Measurements from ENCODE around the gene CNGA3.
"Not testable (repeated sequence)": the region's sequence is repeated elsewhere in the genome, so short reads cannot be mapped to it uniquely, and the experiment has no call there.

Gene CNGA3

DNA sequence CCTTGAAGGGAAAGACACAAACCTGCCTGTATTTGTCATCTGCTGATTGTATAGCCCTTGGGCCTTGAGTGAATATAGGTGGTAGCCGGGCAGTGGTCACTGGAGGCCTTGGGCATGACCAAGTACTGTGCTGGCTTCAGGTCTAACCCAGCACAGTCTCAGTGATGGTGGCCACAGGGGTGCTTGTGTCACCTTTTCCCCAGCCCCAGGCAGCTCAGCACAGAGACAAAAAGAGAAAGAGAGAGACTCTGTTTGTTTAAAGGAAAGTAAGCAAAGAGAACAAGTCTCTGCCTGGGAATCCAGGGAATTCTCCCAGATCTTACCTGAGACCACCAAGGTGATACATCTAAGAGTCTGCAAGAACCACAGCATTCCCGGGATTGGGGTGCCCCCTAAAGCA is 59.0 kb downstream of the CNGA3 start:
- no peak for DNase-seq

DNA sequence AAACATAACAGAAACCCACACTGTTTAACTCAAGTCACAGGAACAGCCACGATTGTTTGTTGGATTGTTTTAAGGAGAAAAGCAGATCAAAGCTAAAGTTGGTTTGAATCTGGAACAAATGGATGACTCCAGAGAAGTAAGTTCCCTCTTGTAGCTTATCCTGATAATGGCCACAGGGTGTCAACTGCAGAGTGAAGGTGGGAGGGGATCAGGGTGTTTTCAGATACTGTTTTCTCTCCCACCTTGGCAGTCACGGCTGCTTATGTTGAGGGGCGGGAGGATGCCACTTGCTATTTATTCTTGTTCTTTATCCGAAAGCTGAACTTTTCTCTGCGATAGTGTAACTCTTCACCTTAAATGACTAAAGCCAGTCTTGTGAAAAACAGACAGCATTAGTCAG is 61.9 kb downstream of the CNGA3 start:
- no peak for DNase-seq

DNA sequence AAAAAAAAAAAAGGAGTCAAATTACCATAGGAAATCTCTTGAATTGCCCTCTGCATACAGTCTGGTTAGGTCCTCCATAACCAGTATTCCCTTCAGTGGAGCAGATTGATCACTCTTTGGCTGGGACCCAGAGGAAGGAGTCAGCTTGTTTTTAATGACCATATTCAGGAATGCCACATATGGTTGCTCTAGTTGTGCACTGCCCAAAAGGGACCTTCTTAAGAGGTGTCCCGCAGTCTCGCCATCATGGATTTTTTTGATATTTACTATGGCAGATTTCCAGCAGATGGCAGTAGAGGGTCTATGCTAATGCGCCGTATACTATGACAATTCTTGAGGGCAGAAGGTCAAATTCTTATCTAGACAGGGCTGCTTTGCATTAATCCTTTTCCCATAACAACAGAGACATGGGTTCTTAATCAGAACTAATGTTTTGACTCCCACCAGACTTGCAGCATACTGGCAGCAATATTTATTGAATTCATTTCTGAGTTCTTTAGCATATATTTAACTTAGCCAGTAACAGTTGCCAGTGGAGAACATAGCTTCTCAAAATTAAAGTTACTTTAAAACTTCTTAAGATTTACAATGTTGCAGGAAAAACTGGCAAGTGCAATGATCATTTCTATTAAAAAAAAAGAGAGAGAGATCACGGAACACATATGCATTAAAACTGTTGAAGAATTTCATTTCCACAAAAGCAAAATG is 66.6 kb downstream of the CNGA3 start:
- peak; percentile 28 for DNase-seq

DNA sequence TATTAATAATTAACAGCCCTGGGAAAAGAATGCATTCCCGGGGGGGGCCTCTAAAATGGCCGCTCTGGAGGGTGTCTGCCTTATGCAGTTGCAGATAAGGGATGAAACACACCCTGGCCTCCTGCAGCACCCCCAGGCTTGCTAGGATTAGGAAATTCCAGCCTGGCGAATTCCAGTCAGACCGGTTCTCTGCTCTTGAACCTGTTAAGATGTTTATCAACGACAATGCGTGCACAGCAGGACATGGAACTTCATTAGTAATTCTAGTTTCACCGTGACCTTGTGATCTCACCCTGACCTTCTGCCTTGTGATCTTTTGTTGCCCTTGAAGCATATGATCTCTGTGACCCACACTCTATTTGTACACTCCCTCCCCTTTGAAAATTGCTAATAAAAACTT is 68.0 kb downstream of the CNGA3 start:
- not testable (repeated sequence) for DNase-seq

DNA sequence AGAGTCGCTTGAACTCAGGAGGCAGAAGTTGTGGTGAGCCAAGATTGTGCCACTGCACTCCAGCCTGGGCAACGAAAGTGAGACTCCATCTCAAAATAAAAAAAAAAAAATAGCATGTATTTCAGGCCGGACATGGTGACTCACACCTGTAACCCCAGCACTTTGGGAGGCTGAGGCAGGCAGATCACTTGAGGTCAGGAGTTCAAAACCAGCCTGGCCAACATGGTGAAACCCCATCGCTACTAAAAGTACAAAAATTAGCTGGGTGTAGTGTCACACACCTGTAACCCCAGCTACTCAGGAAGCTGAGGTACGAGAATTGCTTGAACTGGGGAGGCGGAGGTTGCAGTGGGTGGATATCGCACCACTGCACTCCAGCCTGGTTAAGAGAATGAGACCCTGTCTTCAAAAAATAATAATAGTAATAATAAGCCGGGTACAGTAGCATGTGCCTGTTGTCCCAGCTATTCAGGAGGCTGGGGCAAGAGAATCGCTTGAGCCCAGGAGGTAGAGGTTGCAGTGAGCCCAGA is 69.5 kb downstream of the CNGA3 start:
- not testable (repeated sequence) for DNase-seq

DNA sequence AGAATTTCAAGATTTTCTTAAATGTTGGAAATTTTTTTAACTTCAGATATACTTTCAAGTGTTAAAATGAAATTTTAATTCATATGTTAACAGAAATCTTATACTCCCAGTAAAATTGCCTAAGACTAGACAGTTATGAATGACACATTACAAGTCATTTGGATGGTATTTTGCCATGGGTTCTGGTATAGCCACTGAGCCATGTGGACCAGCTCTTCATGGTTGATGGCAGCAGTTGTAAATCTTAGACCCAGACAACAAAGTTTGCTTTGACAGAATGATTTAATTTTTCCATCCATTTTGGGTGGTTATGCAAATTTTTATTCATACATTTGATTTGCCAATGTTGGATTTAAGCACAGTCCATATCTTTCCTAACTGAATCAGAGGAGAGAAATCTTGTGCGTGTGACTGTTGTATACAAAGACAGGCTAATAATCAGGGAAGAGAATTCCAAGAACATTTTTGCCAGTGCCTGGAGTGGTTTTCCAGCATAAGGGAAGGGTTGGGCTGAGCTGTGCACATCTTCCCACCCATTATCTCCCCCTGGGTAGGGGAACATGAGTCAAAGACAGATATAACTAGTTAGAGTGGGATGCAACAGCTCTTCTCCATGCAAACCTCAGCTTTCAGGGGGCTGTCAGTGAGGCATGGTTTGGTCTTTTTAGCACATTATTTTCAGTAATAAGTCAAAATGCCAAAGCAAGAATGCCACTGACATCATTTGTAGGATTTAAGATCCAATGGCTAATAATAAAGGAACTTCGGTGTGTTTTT is 70.3 kb downstream of the CNGA3 start:
- DNase-seq = no peak

DNA sequence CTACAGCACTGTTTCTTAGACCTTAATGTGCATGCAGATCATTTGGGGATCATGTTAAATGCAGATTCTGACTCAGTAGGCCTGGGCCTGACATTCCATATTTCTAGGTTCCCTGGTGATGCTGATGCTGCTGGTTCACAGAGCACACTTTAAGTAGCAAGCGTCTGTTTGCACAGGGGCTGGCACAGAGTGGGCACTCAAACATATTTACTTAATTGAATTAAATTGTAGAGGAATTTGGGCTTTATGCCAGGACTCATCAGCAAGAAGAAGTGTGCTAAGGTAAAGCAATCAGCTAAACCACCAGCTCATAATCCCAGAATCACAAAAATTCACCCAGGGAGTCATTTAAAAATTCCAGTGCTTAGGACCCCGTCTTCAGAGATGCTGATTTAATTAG is 73.3 kb downstream of the CNGA3 start:
- no peak for DNase-seq

DNA sequence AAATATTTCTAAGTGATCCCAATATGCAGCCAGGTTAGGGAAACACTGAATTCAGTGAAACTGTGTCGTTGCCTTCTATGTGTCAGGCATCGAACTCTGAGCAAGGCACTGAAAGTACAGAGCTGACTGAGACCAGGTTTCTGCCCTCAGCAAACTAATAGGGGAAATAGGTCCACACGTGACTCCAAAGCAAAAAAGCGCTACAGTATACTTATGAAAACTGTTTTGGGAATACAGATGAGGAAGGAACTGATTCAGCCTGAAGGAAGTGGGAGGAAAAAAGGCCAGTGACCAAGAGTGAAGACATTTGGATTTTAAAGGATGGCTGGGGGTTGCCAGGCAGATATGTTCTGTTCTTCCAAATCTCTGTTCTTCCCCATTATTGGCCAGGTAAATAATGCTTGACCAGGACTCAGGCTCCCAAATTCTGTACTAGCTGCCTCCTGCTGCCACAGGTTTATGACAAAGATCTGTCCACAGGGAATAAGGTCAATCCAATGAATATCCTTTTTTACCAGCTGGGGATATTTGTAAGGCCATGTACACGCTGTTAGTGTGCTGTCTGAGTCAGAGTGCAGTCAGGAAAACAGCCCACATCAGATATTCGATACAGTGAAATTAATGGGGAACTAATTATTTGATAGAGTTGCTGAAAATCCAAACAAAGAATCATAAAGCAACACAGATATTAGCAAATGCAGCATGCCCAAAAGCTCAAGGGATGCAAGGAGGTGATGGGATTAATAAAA is 73.9 kb downstream of the CNGA3 start:
- no peak for DNase-seq

DNA sequence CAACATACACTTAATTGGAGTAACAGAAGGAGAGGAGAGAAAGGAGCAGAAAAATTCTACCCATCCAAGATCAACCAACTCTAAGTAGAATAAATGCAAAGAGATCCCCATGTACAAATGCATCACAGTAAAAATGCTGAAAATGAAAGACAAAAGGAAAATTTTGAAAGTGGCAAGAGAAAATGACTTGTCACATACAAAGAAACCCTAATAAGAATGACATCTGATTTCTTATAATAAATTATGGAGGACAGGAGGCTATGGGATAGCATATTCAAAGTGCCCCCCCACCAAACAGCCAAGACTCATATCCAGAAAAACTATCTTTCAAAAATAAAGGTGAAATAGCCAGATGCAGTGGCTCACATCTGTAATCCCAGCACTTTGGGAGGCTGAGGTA is 76.2 kb downstream of the CNGA3 start:
- no peak for DNase-seq

DNA sequence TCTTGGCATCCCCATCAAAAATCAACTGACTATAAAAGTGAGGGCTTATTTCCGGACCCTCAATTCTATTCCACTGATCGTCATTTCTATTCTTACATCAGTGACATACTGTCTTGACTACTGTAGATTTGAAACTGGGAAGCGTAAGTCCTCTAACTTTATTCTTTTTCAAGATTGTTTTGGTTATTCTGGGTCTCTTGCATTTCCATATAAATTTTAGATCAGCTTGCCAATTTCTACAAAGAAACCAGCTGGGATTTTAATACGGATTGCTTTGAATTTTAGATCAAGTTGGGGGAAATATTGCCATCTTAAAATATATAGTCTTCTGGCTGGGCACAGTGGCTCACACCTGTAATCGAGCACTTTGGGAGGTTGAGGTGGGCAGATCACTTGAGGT is 80.5 kb downstream of the CNGA3 start:
- no peak for DNase-seq

DNA sequence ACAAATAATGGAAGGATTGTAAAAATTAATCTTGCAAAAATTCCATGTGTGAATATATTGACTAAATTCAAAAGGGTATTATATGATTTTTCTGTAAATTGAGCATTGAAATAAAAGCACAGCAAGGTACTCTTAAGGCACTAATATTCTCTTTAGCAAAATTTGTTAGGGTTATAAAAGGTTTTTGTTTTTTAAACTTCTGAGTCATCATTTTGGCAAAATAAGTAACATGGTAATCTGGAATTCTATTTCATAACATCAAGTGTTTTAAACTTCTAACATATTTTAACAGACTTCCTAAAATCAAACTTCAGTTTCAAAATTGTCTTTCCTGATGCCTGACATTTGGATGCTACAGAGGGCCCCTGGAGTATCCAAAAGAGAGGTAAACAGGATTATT is 85.9 kb downstream of the CNGA3 start:
- DNase-seq = no peak

DNA sequence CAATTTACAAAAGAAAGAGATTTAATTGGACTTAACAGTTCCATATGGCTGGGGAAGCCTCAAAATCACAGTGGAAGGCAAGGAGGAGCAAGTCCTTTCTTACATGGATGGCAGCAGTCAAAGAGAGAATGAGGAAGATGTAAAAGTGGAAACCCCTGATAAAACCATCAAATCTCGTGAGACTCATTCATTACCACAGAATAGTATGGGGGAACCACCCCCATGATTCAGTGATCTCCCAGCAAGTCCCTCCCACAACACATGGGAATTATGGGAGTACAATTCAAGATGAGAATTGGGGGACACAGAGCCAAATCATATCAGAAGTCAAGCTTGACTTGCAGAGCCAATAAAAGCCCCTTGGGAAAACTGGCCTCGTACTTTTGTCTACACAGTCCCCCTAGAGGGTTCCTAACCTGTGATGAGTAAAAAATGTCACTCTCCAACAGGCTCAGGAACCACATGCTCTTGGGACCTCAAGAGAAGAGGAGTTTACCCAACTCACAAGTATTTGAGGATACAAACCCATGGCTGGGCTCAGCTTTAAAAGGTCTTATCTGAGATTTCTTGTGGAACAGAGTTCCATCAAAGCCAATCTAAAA is 87.2 kb downstream of the CNGA3 start:
- no peak for DNase-seq

DNA sequence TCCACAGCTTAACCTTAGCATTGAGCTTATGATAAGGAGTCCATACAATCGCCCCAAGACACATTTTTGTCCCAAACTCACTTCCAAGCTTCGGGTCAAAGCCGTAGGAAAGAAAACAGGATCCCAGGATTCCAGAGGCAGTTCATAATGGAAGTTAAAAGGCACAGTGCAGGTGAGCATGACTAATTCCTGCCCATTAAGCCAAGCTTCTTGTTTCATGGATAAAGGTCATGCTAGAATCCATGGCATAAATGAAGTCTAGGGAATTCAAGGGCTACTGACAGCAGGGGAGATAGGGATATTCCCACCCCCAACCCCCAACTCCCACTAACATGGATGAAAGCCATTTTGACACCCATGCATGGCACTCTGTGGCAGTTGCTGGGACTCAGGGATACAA is 88.2 kb downstream of the CNGA3 start:
- no peak for DNase-seq

DNA sequence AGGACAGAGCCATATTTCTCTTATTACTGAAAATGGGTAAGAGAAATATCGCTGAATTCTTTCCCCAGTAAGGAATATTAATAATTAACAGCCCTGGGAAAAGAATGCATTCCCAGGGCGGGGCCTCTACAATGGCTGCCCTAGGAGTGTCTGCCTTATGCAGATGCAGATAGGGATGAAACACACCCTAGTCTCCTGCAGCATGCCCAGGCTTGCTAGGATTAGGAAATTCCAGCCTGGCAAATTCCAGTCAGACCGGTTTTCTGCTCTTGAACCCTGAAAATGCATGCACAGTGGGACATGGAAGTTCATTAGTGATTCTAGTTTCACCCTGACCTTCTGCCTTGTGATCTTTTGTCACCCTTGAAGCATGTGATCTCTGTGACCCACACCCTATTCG is 89.4 kb downstream of the CNGA3 start:
- not testable (repeated sequence) for DNase-seq

DNA sequence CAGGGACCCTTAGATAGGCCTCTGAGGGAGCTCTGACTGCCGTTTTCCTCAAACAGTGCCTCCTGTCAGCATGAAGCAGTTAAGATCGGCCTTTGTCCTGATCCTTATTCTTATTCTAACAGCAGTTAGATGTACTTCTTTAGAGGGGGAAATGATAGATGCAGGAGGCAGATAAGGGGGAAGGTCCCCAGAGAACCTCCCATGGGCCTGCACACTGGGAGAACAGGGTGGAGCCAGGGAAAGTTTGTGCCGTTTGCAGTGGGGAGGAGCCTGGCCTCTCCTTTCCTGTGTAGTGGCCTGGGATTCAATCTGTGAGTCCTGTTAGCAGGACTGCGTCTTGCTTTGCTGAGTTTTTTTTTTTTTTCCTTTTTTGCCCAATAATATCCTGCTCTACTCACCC is 90.5 kb downstream of the CNGA3 start:
- no peak for DNase-seq

DNA sequence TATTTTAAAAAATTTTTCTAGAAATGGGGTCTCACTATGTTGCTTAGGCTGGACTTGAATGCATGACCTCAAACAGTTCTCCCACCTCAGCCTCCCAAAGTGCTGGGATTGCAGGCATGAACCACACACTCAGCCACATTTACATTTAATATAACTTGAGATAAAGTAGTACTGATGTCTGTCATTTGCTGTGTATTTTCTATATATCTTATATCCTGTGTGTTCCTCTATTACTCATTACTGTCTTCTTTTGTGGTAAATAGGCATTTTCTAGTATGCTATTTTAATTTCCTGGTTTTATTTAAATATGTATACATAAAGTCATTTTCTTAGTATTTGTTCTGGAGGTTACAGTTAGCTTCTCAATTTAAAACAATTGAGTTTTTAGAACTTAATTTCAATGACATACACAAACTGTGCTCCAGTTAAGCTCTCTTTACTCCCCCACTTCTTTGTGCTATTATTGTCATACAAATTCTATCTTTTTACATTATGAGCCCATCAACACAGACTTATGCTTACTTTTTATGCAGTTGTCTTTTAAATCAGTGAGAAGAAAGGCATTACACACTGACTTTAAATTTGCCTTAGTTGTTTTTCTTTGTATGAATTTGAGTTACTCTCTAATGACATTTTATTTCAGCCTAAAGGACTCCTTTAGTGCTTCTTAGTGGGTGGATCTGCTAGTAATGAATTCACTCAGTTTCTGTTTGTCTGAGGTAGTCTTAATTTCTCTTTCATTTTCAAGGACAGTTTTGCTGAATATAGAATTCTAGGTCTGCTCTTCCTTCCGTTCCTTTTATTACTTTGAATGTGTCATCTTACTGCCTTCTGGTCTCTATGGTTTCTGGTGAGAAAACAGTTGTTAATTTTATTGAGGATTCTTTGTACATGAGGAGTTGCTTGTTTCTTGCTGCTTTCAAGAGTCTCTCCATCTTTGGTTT is 92.2 kb downstream of the CNGA3 start:
- DNase-seq = no peak

DNA sequence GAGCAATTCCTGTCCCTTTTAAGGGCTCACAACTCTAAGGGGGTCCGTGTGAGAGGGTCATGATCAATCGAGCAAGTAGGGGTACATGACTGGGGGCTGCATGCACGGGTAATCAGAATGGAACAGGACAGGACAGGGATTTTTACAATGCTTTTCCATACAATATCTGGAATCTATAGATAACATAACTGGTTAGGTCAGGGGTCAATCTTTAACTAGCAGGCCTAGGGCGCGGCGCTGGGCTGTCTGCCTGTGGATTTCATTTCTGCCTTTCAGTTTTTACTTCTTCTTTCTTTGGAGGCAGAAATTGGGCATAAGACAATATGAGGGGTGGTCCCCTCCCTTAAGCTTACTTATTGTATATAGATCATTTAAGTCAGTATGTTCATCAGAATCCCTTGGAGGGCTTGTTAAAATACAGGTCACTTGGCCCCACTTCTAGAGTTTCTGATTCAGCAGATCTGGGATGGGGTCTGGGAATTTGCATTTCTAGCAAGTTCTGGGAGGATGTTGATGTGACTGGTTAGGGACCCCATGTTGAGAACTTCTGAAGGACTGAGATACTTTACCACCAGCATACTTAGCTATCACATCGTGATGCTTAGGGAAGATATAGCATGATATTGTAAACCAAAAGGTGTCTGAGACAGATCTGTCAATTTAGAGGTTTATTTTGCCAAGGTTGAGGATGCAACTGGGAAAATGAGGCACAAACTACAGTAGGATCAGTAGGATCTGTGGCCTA is 95.6 kb downstream of the CNGA3 start:
- DNase-seq = no peak

DNA sequence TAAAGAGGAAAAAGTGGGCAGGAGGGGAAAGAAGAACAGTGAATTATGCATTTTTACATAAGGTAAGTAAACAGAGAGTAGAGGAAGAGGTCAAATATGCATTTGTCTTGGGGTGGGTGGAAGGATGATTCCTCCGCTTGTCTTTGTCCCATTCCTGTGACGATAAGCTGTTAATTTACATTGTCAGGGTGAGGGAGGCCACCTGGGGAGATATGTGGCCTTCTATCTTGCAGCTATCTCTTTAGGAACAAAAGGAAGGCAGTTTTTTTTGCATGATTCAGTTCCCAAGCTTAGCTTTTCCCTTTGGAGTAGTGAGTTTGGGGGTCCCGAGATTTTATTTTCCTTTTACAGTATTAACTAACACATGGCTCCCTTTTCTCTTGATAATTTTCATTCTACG is 96.2 kb downstream of the CNGA3 start:
- DNase-seq = no peak

DNA sequence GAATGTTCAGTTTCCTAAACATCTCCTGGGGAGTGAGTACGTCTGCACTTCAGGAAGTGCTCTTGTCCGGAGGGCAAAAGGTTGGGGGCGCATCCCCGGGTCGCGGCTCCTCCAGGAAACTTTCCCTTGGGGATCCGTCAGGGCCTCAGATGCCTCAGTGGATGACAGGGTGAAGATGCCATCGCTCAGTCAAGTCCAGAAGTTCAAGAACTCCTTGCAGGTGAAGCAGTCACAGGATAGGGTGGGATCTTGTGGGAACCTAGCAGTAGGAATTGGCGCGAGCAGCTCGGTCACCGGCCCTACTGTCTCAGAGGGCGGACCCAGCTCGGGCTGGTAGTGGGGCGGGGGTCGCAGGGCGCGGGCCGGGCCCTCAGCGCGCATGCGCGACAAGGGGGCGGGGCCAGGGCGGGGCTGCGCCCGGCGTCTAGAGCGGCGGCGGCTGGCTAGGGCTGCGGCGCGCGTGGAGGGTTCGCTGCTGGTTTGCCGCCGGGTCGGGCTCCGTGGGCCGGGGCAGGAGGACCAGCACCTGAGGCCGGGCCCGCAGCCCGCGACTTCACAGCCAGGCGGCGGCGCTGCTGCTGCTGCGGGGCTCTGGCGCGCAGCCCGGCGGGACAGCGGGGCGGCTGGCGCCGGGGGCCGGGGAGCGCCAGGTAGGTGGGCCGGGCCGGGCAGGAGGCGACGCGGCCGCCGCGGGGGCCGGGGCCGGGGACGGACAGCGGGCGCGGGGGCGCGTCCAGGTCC is 98.3 kb downstream of the CNGA3 start, which contains the start of gene INPP4A:
Gene INPP4A (plus strand): TSS at position 423 of the 741 bp plus-strand sequence. CDS start 75,191 bp downstream, outside the sequence.
- peak; percentile 83 for DNase-seq

DNA sequence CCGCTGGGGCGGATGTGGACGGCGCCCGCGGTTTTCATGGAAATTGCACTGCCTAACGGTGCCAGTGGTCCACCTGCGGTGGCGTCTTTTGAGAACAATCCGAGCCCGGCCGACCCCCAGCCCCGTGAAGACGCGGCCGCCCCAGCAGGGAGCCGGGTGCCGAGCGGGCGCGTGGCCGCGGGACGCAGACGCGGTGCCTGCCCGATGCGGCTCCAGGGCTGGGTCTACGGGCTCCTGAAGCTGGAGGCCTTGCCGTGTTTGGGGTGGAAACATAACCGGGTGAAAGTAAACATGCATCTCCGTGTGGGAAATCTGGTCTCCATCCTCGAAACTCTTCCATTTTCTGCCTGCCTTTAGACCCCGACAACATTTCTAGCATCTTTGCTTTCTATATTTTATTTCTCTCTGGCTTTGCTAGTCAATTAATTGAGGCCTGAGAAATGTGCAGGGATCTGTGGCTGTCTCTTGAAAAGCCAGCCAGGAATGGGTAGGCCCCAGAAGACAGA is 99.0 kb downstream of the CNGA3 start:
- DNase-seq = no peak
